ENCODE measurements around the gene ANKRD27. TPM values are rescaled to one million over a fixed set of nuclear protein-coding genes. Genes with fewer than 3 reads are reported as not detected.
"Not testable (repeated sequence)": the region's sequence is repeated elsewhere in the genome, so short reads cannot be mapped to it uniquely, and the experiment has no call there.

The ANKRD27 gene
- polyA plus RNA-seq, 1 of the 3 experiments (the other 2 are of a cell fraction): 16.5 TPM

DNA sequence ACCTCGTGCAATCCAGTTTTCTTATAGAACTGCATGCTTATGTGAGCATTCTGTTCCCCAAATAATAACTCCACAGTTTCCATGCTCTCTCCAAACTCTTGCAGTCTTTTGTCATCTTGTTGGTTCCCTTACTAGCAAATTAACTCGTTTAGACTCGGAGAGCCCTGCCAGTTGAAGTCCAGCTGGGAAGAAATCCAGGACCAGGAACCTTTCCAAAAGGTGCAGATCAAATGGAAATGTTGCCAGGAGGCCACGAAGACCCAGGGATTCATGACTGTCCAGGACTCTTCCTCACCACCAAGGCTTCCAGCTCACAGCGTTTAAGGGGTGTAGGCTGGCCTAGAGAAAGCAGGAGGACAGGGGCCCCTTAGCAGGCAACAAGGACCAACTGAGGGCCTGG is 42.5 kb upstream of the ANKRD27 start:
- CTCF ChIA-PET: interaction anchor here (1.4 kb wide), 1 partner anchor 24 kb away, joined by 3 read pairs; no protein-coding TSS in a partner anchor
- 85% methylated on average over 5 of the region's 5 CpGs for WGBS (ENCODE audit: low lambda C conversion rate)

DNA sequence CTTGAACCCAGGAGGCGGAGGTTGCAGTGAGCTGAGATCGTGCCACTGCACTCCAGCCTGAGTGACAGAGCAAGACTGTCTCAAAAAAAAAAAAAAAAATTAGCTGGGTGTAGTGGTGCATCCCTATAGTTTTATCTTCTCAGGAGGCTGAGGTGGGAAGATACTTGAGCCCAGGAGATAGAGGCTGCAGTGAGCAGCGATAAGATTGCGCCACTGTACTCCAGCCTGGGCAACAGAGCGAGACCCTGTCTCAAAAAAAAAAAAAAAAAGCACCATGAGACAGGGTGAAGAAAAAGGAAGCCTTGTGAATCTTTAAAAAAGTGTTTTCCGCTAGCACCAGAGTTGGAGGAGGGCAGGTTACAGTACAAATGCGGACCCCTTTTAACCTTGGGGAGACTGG is 41.2 kb upstream of the ANKRD27 start:
- CTCF ChIA-PET; H3F3A ChIP-seq (replicated peaks; ENCODE audit: insufficient read depth); H4K20me1 ChIP-seq (ENCODE audit: insufficient read depth); H3K4me2 ChIP-seq; H3K4me3 ChIP-seq (ENCODE audit: low read depth in 2 of 2, low read length in 1 of 2); H3K9ac ChIP-seq; DNase-seq; H3K9me2 ChIP-seq; H2AFZ ChIP-seq (ENCODE audit: low read depth); H3K27me3 ChIP-seq (ENCODE audit: insufficient read depth); H3K27ac ChIP-seq (ENCODE audit: low read depth in 2 of 2, low read length in 1 of 2); H3K79me2 ChIP-seq (ENCODE audit: insufficient read depth); POLR2A ChIA-PET; H3K9me3 ChIP-seq; H3K4me1 ChIP-seq (ENCODE audit: control insufficient read depth in 1 of 2, insufficient read depth in 2 of 2, low read depth in 1 of 2, low read length in 1 of 2): not testable (repeated sequence)
- peaks cover 8 to 29% of the 10 kb centered on the region in 2 experiments for H3K36me3 ChIP-seq (replicated peaks in 1 of 2; ENCODE audit: control insufficient read depth in 1 of 2, insufficient read depth in 2 of 2, low read length in 1 of 2)
- WGBS (ENCODE audit: low lambda C conversion rate): 96% methylated on average over 7 of the region's 7 CpGs

More for the DNA sequence above, 42.5 kb upstream of the ANKRD27 start:
- H3K27ac ChIP-seq (ENCODE audit: low read depth in 2 of 2, low read length in 1 of 2): no peak overlapping the region
- TF ChIP-seq MXI1 (IDR thresholded peaks at IDR 0.05; ENCODE audit: low read depth, low read length) (no peak), MAX (IDR thresholded peaks at IDR 0.05; ENCODE audit: low read depth) (no peak)
- no peak overlapping the region for H3K4me3 ChIP-seq (ENCODE audit: low read depth in 2 of 2, low read length in 1 of 2)
- H3K36me3 ChIP-seq (replicated peaks in 1 of 2; ENCODE audit: control insufficient read depth in 1 of 2, insufficient read depth in 2 of 2, low read length in 1 of 2): peaks cover 3 to 20% of the 10 kb centered on the region in 2 experiments
- DNase-seq: no peak
- POLR2A ChIA-PET: no interaction called here
- H3K4me1 ChIP-seq (ENCODE audit: control insufficient read depth in 1 of 2, insufficient read depth in 2 of 2, low read depth in 1 of 2, low read length in 1 of 2): no peaks in the 10 kb centered on the region
- peaks cover 6% of the 10 kb centered on the region for H3F3A ChIP-seq (replicated peaks; ENCODE audit: insufficient read depth)
- no peak overlapping the region for H3K9ac ChIP-seq
- no peak overlapping the region for H3K4me2 ChIP-seq
- H3K9me2 ChIP-seq: no peaks in the 10 kb centered on the region
- H3K79me2 ChIP-seq (ENCODE audit: insufficient read depth): no peaks in the 10 kb centered on the region
- H3K27me3 ChIP-seq (ENCODE audit: insufficient read depth): no peaks in the 10 kb centered on the region
- no peaks in the 10 kb centered on the region for H3K9me3 ChIP-seq
- H4K20me1 ChIP-seq (ENCODE audit: insufficient read depth): no peaks in the 10 kb centered on the region
- no peak overlapping the region for H2AFZ ChIP-seq (ENCODE audit: low read depth)

GRCh38 chr19:32711747-32712146 is 36.8 kb upstream of the ANKRD27 start:
- H3K36me3 ChIP-seq (replicated peaks in 1 of 2; ENCODE audit: control insufficient read depth in 1 of 2, insufficient read depth in 2 of 2, low read length in 1 of 2): peaks cover 8 to 31% of the 10 kb centered on the region in 2 experiments
- CTCF ChIA-PET: no interaction called here
- no peaks in the 10 kb centered on the region for H3K9me2 ChIP-seq
- POLR2A ChIA-PET: no interaction called here
- H3K79me2 ChIP-seq (ENCODE audit: insufficient read depth): peaks cover 31% of the 10 kb centered on the region; the same call in 1 of the 2 replicates
- no peak overlapping the region for H3K27ac ChIP-seq (ENCODE audit: low read depth in 2 of 2, low read length in 1 of 2)
- 92% methylated on average over 6 of the region's 6 CpGs for WGBS (ENCODE audit: low lambda C conversion rate)
- no peak overlapping the region for H2AFZ ChIP-seq (ENCODE audit: low read depth)
- H3K4me3 ChIP-seq (ENCODE audit: low read depth in 2 of 2, low read length in 1 of 2): no peak overlapping the region
- no peak overlapping the region for H3K4me2 ChIP-seq
- H3K4me1 ChIP-seq (ENCODE audit: control insufficient read depth in 1 of 2, insufficient read depth in 2 of 2, low read depth in 1 of 2, low read length in 1 of 2): no peaks in the 10 kb centered on the region
- no peaks in the 10 kb centered on the region for H3K9me3 ChIP-seq
- TF ChIP-seq YY1 (IDR thresholded peaks at IDR 0.05; ENCODE audit: low read depth) (no peak), ZBTB33 (IDR thresholded peaks at IDR 0.05; ENCODE audit: borderline replicate concordance, low read depth) (no peak), RFX5 (IDR thresholded peaks at IDR 0.05; ENCODE audit: low read length) (no peak)
- TF ChIP-seq, protein P1, sequence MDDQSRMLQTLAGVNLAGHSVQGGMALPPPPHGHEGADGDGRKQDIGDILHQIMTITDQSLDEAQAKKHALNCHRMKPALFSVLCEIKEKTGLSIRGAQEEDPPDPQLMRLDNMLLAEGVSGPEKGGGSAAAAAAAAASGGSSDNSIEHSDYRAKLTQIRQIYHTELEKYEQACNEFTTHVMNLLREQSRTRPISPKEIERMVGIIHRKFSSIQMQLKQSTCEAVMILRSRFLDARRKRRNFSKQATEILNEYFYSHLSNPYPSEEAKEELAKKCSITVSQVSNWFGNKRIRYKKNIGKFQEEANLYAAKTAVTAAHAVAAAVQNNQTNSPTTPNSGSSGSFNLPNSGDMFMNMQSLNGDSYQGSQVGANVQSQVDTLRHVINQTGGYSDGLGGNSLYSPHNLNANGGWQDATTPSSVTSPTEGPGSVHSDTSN (IDR thresholded peaks at IDR 0.05): no peak
- peaks cover 6% of the 10 kb centered on the region for H3F3A ChIP-seq (replicated peaks; ENCODE audit: insufficient read depth)
- H3K9ac ChIP-seq: no peak overlapping the region
- H3K27me3 ChIP-seq (ENCODE audit: insufficient read depth): no peaks in the 10 kb centered on the region
- no peak for DNase-seq
- H4K20me1 ChIP-seq (ENCODE audit: insufficient read depth): no peaks in the 10 kb centered on the region

All from SK-N-SH (cell line).